GM21360 (cell line): Measurements from ENCODE around the gene TMCO2.
"Not testable (repeated sequence)": the region's sequence is repeated elsewhere in the genome, so short reads cannot be mapped to it uniquely, and the experiment has no call there.

Experiments
- ATAC-seq: cut with Tn5 transposase; IDR thresholded peaks from one replicate; pipeline ENCODE4 v1.9.1; 2021; ENCODE audit warnings: mild to moderate bottlenecking, moderate library complexity; ENCODE audit not compliant: unreplicated experiment

Gene TMCO2

DNA sequence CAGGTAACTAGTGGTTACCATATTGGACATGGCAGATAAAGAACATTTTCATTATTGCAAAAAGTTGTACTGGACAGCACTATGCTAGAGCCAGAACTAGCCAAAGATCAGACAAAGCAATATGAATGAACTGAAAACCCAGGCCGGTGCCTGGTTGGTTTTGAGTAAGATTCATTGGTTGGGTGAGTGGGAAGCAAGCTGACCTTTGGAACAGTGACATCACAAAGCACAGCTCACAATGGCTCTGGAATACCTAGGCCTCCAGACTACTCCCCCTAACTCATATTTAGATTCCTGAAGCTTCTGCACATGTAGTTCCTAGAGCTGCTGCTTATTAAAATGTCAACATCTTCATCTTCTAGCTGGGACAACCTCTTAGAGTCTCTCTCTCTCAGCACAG is at the start of gene TMCO2:
Gene TMCO2, plus strand, starts transcription at position 283 of the 400 bp plus-strand sequence. Its CDS starts 57 bp downstream, at position 340.
- no peak for ATAC-seq

DNA sequence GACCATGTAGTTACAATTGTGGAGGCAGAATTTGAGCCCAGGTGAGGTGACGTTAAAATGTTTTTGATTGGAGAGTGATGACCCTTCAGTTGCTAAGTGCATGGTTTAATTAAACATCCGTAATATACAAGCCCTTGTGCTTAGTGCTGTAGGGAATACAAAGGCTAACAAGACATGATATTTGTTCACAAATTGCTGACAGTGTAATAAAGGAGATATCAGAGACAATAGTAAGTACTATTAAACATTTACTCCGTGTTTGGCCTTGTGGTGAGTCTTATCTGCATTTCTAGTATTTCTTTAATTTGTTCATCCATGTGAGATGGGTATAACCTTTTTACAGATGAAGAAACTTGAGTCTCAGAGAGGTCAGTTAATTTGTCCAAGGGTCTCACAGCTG is 48.6 kb upstream of the TMCO2 start:
- no peak for ATAC-seq

DNA sequence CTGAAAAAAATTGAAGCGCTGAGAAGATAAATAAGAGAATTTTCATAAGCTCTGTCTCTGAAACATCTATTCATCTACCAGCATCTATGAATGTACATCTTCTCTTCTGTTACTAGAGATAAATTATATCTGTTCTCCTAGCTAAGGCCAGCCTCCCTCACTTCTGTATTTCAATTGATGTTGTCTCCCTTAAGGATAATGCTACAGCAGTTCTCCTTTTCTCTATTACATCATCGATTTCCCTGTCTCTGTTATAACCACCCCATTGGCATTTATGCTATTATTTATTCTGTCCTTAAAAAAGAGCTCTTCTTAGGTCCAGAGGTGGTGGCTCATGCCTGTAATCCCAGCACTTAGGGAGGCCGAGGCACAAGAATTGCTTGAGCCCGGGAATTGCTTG is 42.9 kb upstream of the TMCO2 start:
- no peak for ATAC-seq

DNA sequence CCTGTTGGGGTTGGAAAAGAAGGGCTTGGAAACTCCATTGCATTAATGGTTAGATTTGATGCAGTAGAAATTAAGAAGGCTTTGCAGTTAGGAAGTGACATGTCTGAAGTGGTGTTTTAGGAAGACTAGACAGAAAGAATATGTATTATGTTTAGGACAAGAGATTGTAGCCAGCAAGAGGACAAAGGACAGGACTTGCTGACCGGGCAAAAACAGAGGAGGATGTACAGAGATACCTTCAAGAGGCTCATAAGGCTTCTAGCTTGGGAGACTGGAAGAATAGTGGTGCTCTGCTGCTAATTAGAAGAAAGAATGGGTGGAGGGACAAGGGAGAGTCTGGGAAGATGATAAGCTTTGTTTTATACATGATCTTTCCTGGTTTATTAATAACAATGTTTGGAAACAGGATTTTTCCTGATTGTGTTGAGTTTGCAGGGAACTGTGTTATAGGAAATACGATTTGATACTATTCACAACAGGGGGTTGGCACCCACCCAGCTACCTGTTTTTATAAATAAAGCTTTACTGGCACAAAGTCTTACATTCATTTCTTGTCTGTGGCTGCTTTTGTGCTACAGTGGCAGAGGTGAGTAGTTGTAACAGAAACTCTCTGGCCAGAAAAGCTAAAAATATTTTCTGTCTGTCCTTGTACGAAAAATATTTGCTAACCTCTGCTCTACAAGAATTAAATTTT is 37.1 kb upstream of the TMCO2 start:
- ATAC-seq = no peak

DNA sequence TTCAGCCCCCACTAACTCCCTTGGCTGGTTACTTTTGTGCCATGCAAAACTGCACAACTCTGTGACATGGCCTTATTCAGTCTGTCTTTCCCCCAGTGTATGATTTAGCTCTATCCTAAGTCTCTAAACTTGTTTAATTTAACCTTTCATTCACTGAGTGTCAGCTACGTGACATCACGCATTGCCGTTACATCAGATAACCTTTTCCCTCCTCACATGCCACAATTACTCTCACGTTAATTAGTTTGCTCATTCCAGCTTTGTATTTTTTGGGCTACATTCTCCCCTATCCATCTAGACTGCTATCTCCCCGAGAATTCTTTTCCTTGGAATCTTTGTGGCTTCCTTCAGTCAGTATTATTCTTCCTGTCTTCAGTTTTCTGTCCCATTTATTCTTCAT is 29.4 kb upstream of the TMCO2 start:
- no peak for ATAC-seq

DNA sequence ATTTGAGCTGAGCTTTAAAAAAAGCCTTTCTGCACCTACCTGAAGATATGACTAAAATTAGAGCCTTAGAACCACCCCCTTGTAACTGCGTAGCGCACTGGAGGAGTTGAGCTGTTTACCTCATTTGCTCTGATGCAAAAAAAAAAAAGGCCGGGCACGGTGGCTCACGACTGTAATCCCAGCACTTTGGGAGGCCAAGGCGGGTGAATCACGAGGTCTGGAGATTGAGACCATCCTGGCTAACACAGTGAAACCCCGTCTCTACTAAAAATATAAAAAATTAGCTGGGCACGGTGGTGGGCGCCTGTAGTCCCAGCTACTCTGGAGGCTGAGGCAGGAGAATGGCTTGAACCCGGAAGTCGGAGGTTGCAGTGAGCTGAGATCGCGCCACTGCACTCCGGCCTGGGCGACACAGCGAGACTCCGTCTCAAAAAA is 26.2 kb upstream of the TMCO2 start:
- not testable (repeated sequence) for ATAC-seq

DNA sequence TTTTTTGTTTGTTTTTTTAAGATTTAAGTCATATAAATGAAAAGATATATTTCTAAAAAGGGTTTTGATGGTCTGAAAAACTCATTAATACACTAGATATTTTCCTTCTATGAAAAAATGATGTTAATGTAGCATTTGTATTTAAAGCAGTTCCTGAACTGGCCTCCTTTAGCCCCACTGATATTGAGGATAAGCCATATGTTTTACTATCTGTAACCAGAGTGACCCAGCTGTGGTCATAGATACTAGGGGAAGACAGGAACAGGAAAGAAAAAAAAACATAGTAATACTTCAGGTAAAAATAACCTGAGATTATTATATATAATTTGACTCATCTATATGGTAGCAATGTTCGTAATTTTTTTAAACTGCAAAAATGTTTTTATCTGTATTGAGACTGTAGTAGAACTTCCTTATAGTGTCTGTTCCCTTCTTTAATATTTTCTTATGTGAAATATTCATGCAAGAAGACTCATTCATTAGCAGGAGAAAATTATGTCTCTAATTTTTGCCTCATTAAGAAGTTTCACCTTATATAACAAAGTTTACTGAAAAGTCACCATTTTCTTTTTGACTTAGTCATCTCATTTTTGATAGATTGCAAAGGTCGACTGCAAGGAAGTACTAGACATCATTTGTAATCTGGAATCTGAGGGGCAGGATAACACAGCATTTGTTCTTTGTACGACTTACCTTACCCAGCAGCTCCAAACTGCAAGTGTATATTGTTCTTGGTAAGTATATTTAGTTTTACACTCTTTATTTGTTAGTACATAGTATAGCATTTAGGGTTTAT is 25.6 kb upstream of the TMCO2 start:
- no peak for ATAC-seq

DNA sequence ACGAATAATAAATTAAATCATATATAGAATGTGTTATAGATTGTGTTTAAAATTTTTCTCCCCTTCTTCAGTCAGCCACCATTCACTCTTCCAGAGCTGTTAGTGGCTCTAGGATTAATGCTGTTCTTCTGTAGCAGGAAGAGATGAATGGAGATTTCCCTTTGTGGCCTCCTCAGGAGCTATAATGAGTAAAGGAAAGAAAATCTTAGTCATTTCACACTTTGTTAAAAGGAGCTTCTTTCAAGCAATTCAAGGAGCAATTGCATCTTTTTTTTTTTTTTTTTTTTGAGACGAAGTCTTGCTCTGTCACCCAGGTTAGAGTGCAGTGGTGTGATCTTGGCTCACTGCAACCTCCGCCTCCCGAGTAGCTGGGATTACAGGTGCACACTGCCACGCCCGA is 23.7 kb upstream of the TMCO2 start:
- ATAC-seq = no peak

DNA sequence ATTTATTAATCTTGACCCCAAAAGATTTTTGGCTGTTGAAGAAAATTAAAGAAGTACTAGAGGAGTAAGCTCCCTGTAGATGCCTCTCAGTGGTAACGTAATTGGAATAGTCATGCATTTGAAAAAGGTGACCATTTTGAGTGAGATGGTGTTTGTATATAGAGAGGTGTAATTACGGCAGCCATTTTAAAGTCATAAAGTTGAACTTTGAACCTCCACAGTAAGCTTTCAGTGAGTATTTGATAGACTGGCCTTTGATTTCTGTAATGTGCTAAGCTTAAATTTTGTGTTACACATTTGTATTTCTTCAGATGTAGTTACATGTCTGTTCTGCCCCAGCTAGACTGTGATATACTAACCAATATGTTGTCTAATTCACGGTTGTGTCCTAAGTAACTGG is 21.5 kb upstream of the TMCO2 start:
- ATAC-seq = no peak

DNA sequence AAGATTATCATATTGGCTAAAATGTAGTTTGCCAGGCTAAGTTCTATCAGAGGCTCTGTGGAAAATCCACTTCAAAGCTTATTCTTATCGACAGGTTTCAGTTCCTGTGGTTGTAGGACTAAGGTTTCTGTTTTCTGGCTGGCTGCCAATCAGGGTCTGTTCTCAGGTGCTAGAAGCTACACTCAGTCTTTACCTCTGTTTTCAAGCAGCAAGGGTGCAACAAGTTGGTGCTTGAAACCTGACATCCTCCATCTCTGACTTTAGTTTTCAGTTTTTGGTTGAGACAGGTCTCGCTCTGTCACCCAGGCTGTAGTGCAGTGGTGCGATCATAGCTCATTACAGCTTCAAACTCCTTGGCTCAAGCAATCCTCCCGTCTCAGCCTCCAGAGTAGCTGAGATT is 15.3 kb upstream of the TMCO2 start:
- peak; percentile 93 for ATAC-seq

DNA sequence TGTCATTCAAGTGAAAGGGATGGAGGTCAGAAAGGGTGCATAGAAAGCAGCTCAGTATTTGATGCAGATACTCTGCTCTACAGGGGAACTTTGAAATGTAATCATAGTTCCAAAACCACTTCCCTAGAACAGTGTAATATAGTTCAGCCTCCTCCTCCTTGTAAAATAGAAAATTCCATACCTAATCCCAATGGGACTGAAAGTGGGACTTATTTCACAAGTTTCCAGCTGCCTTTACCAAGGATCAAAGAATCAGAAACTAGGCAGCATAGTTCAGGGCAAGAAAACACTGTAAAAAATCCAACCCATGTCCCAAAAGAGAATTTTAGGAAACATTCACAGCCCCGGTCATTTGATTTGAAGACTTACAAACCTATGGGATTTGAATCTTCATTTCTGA is 8.1 kb upstream of the TMCO2 start:
- no peak for ATAC-seq

DNA sequence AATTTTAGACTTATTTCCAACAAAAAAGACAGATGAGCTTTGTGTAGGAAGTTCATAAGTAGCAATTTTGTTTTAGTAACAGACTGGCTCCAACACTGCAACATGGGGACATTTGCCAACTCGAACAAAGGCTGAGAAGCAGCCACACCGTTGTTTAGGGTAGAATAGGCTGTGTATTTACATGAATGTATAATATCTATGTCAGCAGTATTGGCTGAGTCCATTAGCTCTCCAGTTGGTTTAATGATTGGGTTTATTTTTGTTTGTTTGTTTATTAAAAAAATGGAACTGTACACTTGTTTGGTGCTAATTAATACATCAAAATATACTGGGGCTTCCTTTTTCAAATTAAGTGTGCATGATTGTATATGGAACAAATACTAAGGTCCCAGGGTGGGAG is 7.3 kb upstream of the TMCO2 start:
- no peak for ATAC-seq

DNA sequence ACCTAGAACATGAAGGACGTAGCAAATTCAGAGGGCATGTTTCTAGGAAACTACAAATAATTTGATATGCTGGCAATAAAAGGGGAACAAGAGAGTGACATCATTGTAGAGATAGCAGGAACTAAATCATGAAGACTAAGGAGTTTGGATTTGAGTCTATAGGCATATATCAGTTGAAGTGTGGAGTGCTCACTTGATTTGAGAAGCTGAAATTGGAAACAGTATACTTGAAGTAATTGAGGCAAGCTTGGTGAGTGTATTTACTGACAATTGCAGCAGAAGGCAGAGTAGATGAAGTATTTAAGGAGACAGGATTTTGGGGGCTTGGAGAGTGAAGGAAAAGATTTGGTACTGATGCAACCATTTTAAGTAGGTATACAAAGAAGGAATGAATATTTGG is 6.4 kb upstream of the TMCO2 start:
- ATAC-seq = no peak

DNA sequence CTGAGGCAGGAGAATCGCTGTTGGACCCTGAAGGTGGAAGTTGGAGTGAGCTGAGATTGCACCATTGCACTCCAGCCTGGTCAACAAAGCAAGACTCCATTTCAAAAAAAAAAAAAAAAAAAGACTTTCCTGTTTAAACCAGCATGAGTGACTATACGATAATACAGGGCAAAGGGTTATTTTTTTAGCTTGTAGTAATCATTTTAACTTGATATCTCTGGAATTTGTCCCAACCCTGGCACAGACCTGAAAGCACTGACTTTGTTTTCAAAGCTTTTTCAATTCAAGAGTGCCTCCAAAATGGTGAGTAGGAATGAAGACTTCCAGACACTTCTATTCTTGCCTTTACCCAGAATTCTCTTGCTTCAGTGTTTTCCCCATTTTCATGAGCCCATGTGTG is 4.4 kb upstream of the TMCO2 start:
- ATAC-seq = no peak

DNA sequence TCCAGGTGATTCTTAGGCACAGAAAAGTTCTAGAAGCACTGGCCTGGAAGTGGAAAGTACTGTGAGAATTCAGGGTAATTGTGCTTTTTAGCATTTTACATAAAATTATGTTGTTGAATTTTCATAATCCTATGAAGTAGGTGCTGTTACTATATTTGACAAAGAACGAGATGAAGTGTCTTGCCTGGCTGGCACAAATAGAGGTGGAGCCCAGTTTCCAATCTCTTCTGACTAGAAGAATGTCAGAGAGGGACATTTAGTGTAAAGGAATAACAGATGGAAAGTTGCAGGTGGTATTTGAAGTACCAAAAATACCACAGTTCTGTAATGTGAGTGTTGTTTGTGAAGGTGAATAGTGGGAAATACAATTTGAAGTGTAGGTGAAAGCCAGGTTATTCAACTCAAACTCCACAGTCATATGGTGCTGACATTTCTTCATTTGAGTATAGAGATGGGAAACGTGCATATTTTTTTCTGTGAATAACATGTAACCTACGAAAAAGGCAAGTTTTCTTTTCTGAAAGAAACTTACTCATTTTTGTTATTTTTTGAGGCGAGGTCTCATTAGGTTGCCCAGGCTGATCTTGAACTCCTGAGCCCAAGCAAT is 3.5 kb upstream of the TMCO2 start:
- ATAC-seq = no peak

DNA sequence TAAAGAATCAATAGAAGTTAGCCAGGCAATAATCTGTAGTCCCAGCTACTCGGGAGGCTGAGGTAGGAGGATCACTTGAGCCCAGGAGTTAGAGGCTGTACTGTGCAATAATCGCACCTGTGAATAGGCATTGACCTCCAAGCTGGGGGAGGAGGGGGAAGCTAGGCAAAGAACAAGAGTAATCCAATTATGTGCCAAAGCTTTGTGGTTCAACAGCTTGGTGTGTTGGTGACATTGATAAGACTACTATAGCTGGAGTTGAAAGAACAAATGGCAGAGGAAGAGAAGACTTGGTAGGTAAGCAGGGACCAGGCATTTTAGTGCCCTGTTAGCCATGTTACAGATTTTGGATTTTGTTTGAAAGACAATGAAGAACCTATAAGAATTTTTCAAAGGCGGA is 2.1 kb upstream of the TMCO2 start:
- no peak for ATAC-seq

DNA sequence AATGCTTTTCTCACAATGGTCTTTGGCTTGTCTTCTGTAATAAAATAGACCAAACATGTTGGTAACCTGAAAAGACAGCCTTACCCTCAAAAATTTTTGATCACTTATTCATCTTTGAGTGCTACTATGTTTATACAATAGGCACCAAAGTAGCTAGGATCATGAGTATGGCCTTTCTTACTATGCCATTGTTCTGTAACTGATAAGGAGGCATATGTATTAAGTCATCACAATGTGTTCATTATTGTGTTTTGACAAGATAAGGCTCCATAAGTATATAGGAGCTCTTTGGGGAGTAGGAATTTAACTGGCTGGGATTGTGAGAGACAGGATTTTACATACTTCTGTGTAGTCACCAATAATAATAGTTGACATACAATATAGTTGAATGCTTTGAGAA is 675 bp downstream of the TMCO2 start:
- no peak for ATAC-seq

DNA sequence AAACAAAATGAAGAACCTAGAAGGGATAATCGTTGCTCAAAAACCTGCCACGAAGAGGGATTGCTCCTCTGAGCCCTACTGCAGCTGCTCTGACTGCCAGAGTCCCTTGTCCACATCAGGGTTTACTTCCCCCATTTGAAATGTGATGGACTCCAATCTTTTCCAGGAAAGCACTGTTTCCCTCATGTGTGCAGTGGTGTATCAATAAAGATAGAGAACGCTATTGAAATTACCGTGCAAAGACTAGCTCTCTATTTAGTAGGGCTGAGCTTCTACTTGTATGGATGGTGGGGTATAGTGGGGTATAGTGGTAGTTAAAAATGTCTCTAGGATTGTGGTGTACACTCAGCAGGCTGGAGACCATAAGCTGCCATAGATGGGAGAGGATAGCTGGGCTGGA is 3.7 kb downstream of the TMCO2 start:
- no peak for ATAC-seq

DNA sequence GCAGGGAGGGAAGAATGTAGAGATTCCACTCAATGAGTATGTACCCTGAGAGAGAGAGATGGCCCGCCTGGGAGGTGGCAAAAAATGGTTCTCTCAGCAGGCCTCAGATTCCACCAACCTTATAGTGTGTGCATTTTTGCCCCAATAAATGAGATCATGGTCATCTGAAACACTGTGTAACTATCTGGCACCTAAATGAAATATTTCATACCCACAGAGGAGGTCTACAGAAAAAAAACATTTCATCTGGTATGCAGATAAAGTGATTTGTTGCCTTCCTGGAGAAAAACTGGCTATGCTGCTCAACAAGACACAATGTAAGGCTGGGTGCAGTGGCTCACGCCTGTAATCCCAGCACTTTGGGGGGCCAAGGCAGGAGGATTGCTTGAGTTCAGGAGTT is 4.9 kb downstream of the TMCO2 start:
- no peak for ATAC-seq

DNA sequence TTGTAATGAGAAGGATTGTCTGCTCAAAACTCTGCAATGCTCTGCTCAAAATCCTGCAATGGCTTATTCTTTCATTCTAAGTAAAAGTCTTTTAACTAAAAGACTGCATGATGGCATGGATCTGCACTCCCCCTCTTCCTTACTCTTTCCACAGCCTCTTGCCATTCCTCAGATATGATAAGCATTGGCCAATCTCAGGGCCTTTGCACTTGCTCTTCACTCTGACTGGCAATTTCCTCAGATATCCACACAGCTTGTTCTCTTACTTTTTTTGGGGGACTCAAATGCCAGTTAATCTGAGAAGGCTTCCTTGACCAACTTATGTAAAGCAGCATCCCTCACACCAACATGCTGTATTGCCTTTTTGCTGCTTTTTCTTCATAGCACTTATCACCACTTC is 7.5 kb downstream of the TMCO2 start:
- ATAC-seq = no peak

DNA sequence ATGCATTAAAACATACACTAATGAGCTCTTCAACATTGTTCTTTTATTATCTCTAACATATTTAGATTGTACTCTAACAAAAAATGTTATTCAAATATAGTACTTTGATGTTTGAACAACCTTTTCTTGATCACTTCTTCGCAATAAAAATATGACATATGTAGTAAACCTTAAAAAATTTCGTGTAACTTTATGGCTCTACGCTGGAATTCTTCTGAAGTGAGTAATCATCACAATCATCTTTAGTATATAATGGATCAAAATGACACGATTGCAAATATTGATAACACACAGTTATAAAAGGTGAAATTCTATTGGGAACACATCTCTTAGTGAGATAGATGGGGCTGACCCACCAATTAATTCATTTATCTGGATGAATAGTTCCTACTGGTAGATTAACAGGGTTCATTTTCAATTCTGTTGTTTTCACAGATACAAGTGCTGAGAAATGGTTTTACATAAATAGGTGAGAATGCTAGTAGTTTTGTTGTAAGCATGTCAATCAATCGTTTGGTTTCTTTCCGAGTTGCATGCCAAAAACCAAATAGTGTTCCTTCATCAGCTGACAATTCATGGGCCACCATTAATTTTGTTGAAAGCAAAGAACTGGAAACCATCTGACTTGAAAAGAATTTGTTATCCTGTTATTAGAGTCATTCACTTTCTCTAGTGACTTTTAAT is 8.8 kb downstream of the TMCO2 start:
- no peak for ATAC-seq

DNA sequence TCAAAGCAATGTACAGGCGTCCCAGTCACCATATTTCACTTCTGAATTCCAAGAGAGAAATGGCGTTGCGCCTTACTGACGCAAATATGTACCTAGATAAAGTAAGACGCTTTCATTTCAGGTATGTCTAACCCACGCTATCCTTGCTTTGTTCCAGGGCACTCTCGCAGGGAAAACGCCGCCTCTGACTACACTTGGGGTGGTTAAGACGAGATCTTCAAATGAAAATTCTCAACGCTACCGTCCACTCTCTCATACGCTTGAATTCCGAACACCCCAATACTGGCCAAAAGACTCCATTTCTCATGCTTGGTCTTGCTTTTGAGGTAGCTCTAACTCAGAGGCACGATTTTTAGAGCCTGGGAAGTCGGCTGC is 9.6 kb downstream of the TMCO2 start:
- peak; percentile 4 for ATAC-seq
